Measurements from ENCODE around the gene LTBP1. TPM values are rescaled to one million over a fixed set of nuclear protein-coding genes. Genes with fewer than 3 reads are reported as not detected.
A peak's percentile ranks its signal among the peaks of the same experiment; 100 is the strongest.

LTBP1 gene
- total and polyA plus RNA-seq, 4 donors = 5.8 to 57.6 (median 10.2) TPM

GRCh38 chr2:33444967-33445366 lies 498.2 kb downstream of the LTBP1 start:
- Histone ChIP-seq H3K9me3 (ENCODE audit: control insufficient read depth in 4 of 4, low read length in 3 of 4) (no peaks in the 10 kb centered on the region), H3K36me3 (ENCODE audit: control insufficient read depth in 4 of 4, insufficient read depth in 3 of 4, low read depth in 1 of 4, low read length in 3 of 4) (no peaks in the 10 kb centered on the region), H3K27ac (ENCODE audit: low read depth in 1 of 2, low read length in 2 of 2) (no peak overlapping the region), H3K4me1 (ENCODE audit: control insufficient read depth in 4 of 4, insufficient read depth in 4 of 4, low read length in 3 of 4) (peaks cover 0 to 4% (median 0%) of the 10 kb centered on the region in 4 donors), H3K27me3 (ENCODE audit: control insufficient read depth in 4 of 4, insufficient read depth in 4 of 4, low read length in 3 of 4) (no peaks in the 10 kb centered on the region), H3K9ac (ENCODE audit: low read depth in 1 of 2, low read length in 2 of 2) (no peak overlapping the region), H3K4me3 (ENCODE audit: low read depth in 1 of 3, low read length in 3 of 3) (no peak overlapping the region)
- 76% methylated on average over 2 of the region's 2 CpGs for WGBS
- TF ChIP-seq, protein P1, sequence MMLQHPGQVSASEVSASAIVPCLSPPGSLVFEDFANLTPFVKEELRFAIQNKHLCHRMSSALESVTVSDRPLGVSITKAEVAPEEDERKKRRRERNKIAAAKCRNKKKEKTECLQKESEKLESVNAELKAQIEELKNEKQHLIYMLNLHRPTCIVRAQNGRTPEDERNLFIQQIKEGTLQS (IDR thresholded peaks at IDR 0.05) = no peak
- TF ChIP-seq NR2F2 (IDR thresholded peaks at IDR 0.05) (no peak), CTCF (IDR thresholded peaks at IDR 0.05; ENCODE audit: low read depth, low read length, missing input control) (no peak), EGR1 (IDR thresholded peaks at IDR 0.05; ENCODE audit: low read depth in 2 of 2) (no peak), FOXA1 (IDR thresholded peaks at IDR 0.05) (no peak), JUND (IDR thresholded peaks at IDR 0.05) (no peak), YY1 (IDR thresholded peaks at IDR 0.05) (no peak), RXRA (IDR thresholded peaks at IDR 0.05) (no peak), SP1 (IDR thresholded peaks at IDR 0.05) (no peak), TAF1 (conservative IDR thresholded peaks at IDR 0.05) (no peak), FOXA2 (IDR thresholded peaks at IDR 0.05) (no peak), HNF4G (IDR thresholded peaks at IDR 0.05) (no peak), HNF4A (conservative IDR thresholded peaks at IDR 0.05) (no peak), GABPA (IDR thresholded peaks at IDR 0.05 in 1 of 2, conservative IDR thresholded peaks at IDR 0.05 in 1 of 2) (no peak), RAD21 (IDR thresholded peaks at IDR 0.05) (no peak)
- TF ChIP-seq, protein P2, sequence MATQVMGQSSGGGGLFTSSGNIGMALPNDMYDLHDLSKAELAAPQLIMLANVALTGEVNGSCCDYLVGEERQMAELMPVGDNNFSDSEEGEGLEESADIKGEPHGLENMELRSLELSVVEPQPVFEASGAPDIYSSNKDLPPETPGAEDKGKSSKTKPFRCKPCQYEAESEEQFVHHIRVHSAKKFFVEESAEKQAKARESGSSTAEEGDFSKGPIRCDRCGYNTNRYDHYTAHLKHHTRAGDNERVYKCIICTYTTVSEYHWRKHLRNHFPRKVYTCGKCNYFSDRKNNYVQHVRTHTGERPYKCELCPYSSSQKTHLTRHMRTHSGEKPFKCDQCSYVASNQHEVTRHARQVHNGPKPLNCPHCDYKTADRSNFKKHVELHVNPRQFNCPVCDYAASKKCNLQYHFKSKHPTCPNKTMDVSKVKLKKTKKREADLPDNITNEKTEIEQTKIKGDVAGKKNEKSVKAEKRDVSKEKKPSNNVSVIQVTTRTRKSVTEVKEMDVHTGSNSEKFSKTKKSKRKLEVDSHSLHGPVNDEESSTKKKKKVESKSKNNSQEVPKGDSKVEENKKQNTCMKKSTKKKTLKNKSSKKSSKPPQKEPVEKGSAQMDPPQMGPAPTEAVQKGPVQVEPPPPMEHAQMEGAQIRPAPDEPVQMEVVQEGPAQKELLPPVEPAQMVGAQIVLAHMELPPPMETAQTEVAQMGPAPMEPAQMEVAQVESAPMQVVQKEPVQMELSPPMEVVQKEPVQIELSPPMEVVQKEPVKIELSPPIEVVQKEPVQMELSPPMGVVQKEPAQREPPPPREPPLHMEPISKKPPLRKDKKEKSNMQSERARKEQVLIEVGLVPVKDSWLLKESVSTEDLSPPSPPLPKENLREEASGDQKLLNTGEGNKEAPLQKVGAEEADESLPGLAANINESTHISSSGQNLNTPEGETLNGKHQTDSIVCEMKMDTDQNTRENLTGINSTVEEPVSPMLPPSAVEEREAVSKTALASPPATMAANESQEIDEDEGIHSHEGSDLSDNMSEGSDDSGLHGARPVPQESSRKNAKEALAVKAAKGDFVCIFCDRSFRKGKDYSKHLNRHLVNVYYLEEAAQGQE (IDR thresholded peaks at IDR 0.05) = no peak
- TF ChIP-seq, protein P3, sequence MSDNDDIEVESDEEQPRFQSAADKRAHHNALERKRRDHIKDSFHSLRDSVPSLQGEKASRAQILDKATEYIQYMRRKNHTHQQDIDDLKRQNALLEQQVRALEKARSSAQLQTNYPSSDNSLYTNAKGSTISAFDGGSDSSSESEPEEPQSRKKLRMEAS (IDR thresholded peaks at IDR 0.05) = no peak
- no peak for DNase-seq (ENCODE audit: low spot score)

- Histone ChIP-seq H3K4me1 (ENCODE audit: control insufficient read depth in 4 of 4, insufficient read depth in 4 of 4, low read length in 3 of 4) (peaks cover 0 to 7% (median 4%) of the 10 kb centered on the region in 4 donors), H3K36me3 (ENCODE audit: control insufficient read depth in 4 of 4, insufficient read depth in 3 of 4, low read depth in 1 of 4, low read length in 3 of 4) (no peaks in the 10 kb centered on the region), H3K9me3 (ENCODE audit: control insufficient read depth in 4 of 4, low read length in 3 of 4) (peaks cover 0 to 2% (median 0%) of the 10 kb centered on the region in 4 donors), H3K27ac (ENCODE audit: low read depth in 1 of 2, low read length in 2 of 2) (peak overlapping the region; percentile 52 to 57), H3K9ac (ENCODE audit: low read depth in 1 of 2, low read length in 2 of 2) (no peak overlapping the region), H3K4me3 (ENCODE audit: low read depth in 1 of 3, low read length in 3 of 3) (no peak overlapping the region), H3K27me3 (ENCODE audit: control insufficient read depth in 4 of 4, insufficient read depth in 4 of 4, low read length in 3 of 4) (no peaks in the 10 kb centered on the region)
- no peak for DNase-seq (ENCODE audit: low spot score)
- WGBS = 53% methylated on average over 2 of the region's 2 CpGs
- TF ChIP-seq SP1 (IDR thresholded peaks at IDR 0.05) (no peak), HNF4G (IDR thresholded peaks at IDR 0.05) (no peak), HNF4A (conservative IDR thresholded peaks at IDR 0.05) (peak in 1 of 2 donors; percentile 17), CTCF (IDR thresholded peaks at IDR 0.05; ENCODE audit: low read depth, low read length, missing input control) (no peak)
- TF ChIP-seq, protein P2 (IDR thresholded peaks at IDR 0.05) = no peak
- TF ChIP-seq, protein P1 (IDR thresholded peaks at IDR 0.05) = no peak
Measured at GRCh38 chr2:33448220-33448899, 501.6 kb downstream of the LTBP1 start.

Data from liver (tissue), 9 donors.